ENCODE results near the gene AMFR.

DNA sequence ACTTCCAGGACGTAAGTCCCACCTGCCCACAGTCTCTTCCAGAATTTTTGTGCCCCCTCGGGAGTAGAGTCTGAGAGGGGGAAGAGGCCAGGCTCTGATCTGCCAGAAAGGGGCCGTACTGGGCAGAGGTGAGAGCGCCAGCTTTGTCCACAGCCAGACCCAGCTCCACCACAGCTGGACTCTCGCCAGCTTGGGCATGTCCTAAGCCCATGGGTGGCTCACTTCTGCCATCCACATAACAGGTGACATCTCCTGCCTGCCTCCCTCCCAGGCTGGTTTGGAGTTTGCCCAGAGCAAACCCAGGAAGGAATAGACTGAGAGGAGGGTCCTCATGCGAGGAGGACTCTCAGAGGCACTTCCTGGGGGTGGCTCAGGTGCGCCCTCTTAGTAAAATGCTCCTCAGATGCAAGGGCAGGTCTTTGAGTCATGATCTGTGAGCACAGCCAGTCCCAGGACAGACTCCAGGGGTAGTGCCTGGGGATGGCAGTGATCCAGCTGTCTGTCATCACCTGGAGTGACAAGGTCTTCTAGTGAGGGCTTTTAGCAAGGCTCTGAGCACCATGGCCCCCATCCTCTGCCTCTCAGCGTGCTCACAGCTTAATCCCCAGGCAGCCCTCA, 89.2 kb downstream of the AMFR start:
- TF ChIP-seq RAD21 (IDR thresholded peaks at IDR 0.05; ENCODE audit: low read depth): no peak
- TF ChIP-seq, protein P1, sequence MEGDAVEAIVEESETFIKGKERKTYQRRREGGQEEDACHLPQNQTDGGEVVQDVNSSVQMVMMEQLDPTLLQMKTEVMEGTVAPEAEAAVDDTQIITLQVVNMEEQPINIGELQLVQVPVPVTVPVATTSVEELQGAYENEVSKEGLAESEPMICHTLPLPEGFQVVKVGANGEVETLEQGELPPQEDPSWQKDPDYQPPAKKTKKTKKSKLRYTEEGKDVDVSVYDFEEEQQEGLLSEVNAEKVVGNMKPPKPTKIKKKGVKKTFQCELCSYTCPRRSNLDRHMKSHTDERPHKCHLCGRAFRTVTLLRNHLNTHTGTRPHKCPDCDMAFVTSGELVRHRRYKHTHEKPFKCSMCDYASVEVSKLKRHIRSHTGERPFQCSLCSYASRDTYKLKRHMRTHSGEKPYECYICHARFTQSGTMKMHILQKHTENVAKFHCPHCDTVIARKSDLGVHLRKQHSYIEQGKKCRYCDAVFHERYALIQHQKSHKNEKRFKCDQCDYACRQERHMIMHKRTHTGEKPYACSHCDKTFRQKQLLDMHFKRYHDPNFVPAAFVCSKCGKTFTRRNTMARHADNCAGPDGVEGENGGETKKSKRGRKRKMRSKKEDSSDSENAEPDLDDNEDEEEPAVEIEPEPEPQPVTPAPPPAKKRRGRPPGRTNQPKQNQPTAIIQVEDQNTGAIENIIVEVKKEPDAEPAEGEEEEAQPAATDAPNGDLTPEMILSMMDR (IDR thresholded peaks at IDR 0.05 in 2 of 3, conservative IDR thresholded peaks at IDR 0.05 in 1 of 3; ENCODE audit: borderline replicate concordance in 1 of 3, insufficient read depth in 1 of 3, low read depth in 2 of 3, low read length in 2 of 3): no peak
- no peak for TF ChIP-seq SIN3A (IDR thresholded peaks at IDR 0.05; ENCODE audit: low read depth)
- no peak for TF ChIP-seq POLR2AphosphoS5 (IDR thresholded peaks at IDR 0.05; ENCODE audit: low read depth, low read length)
- TF ChIP-seq EZH2 (IDR thresholded peaks at IDR 0.05): no peak
- TF ChIP-seq REST (IDR thresholded peaks at IDR 0.05; ENCODE audit: low read depth): no peak
- no peak for TF ChIP-seq YY1 (IDR thresholded peaks at IDR 0.05; ENCODE audit: extremely low read depth, insufficient replicate concordance, low read depth, low read length)
- TF ChIP-seq EZH2phosphoT487 (IDR thresholded peaks at IDR 0.05; ENCODE audit: borderline replicate concordance): no peak
- no peak for TF ChIP-seq POLR2A (IDR thresholded peaks at IDR 0.05; ENCODE audit: borderline replicate concordance, extremely low read depth, insufficient read depth, insufficient read length)
- no peak for TF ChIP-seq JUND (IDR thresholded peaks at IDR 0.05)
- TF ChIP-seq, protein P2, sequence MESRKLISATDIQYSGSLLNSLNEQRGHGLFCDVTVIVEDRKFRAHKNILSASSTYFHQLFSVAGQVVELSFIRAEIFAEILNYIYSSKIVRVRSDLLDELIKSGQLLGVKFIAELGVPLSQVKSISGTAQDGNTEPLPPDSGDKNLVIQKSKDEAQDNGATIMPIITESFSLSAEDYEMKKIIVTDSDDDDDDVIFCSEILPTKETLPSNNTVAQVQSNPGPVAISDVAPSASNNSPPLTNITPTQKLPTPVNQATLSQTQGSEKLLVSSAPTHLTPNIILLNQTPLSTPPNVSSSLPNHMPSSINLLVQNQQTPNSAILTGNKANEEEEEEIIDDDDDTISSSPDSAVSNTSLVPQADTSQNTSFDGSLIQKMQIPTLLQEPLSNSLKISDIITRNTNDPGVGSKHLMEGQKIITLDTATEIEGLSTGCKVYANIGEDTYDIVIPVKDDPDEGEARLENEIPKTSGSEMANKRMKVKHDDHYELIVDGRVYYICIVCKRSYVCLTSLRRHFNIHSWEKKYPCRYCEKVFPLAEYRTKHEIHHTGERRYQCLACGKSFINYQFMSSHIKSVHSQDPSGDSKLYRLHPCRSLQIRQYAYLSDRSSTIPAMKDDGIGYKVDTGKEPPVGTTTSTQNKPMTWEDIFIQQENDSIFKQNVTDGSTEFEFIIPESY (IDR thresholded peaks at IDR 0.05; ENCODE audit: extremely low read depth, insufficient replicate concordance, low read length): no peak
- TF ChIP-seq EGR1 (IDR thresholded peaks at IDR 0.05; ENCODE audit: low read depth): no peak
- TF ChIP-seq CEBPB (IDR thresholded peaks at IDR 0.05; ENCODE audit: low read depth): no peak

Data from HCT116 (cell line).